ENCODE data around the gene KIF17. TPM values are rescaled to one million over a fixed set of nuclear protein-coding genes. Genes with fewer than 3 reads are reported as not detected.
A peak's percentile ranks its signal among the peaks of the same experiment; 100 is the strongest.

The KIF17 gene
- total RNA-seq, 1 experiment from 2014 or later: 5.1 TPM

DNA sequence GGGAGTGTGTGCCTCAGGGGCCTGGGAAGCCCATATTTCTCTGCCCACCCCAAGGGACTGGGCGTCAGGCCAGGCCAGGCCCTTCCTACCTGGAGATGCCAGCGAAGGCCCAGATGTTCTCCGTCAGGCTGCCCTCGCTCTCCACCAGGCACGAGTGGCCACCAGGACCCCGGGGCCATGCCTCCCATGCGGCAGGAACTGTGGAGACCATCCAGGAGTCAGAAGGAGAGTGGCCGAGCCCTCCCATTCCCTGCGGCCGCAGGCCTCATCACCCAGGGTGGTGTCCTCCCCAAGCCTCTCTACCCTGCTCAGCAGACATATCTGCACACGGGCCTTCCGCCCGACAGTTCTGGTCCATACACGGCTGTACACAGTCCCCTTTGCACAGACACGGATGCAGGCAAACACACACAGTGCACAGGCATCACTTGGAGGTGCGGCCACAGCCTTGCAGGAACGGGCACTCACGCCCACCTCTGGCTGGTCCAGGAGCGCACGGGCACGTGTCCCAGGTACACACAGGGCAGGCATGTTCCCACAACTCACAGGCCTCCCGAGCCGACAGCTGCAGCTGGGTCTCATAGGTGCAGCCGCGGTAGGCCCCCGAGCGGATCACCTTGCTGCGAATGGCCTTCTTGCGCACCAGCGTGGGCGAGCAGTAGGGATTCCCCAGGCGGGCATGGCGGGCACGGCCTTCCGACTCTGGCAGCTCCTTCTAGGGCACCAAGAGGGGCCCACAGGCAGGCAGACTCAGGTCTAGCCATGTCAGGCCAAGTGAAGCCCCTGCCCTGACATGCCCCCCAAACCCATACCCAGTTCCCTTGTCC, 5.9 kb upstream of the KIF17 start:
- H2AK5ac ChIP-seq (ENCODE audit: insufficient read length, low read length): no peak overlapping the region
- H3K27ac ChIP-seq (ENCODE audit: insufficient read length, low read depth, low read length): no peak overlapping the region
- H3K9me3 ChIP-seq (ENCODE audit: control insufficient read depth, low read depth, low read length): no peaks in the 10 kb centered on the region
- H3K9me3 Mint-ChIP-seq: no peaks in the 10 kb centered on the region; a peak in 1 of 5 replicates
- no CpG with 5 or more reads among the region's 35 CpGs for WGBS (ENCODE audit: extremely low coverage, insufficient read length, low lambda C conversion rate)
- H2BK20ac ChIP-seq (ENCODE audit: low read depth, low read length, poor library complexity, severe bottlenecking): no peak overlapping the region
- H3K4me1 ChIP-seq (ENCODE audit: insufficient read depth, low read length): peaks cover 4% of the 10 kb centered on the region; the same call in 1 of the 2 replicates
- peaks cover 17 to 22% of the 10 kb centered on the region in 2 experiments for H3K4me1 Mint-ChIP-seq
- H3K4me3 Mint-ChIP-seq: no peak overlapping the region
- no peak overlapping the region for H3K9ac ChIP-seq (ENCODE audit: extremely low read depth, insufficient read length, low read length)
- H3K14ac ChIP-seq (ENCODE audit: insufficient read depth, low read length): no peak overlapping the region; the same call in 1 of the 2 replicates
- peaks cover 3% of the 10 kb centered on the region for H3K23me2 ChIP-seq (ENCODE audit: insufficient read length, low read depth, low read length, poor library complexity, severe bottlenecking)
- H3K27ac Mint-ChIP-seq: peak overlapping the region in 1 of 3 experiments; percentile 85; a peak in 1 of 7 replicates
- no peak overlapping the region for H3K4ac ChIP-seq (ENCODE audit: low read depth, low read length)
- peak; percentile 25 for DNase-seq
- H3K36me3 Mint-ChIP-seq (ENCODE audit: insufficient read depth in 1 of 3, low read depth in 3 of 3): no peaks in the 10 kb centered on the region
- no peak overlapping the region for H2BK120ac ChIP-seq (ENCODE audit: low read depth, low read length, poor library complexity, severe bottlenecking)
- H3K56ac ChIP-seq (ENCODE audit: insufficient read length, low read depth, low read length): no peak overlapping the region
- H3T11ph ChIP-seq (ENCODE audit: low read length): no peak overlapping the region
- no peak overlapping the region for H3K23ac ChIP-seq (ENCODE audit: insufficient read length, low read depth, low read length)
- no peak overlapping the region for H3K18ac ChIP-seq (ENCODE audit: insufficient read length, low read depth, low read length)
- H4K8ac ChIP-seq (replicated peaks; ENCODE audit: insufficient read length, low read depth, low read length): no peak overlapping the region
- H2BK12ac ChIP-seq (ENCODE audit: insufficient read length, low read depth, low read length): no peak overlapping the region
- no peaks in the 10 kb centered on the region for H3K79me2 ChIP-seq (ENCODE audit: insufficient read depth, low read length)
- TF ChIP-seq, protein P1, sequence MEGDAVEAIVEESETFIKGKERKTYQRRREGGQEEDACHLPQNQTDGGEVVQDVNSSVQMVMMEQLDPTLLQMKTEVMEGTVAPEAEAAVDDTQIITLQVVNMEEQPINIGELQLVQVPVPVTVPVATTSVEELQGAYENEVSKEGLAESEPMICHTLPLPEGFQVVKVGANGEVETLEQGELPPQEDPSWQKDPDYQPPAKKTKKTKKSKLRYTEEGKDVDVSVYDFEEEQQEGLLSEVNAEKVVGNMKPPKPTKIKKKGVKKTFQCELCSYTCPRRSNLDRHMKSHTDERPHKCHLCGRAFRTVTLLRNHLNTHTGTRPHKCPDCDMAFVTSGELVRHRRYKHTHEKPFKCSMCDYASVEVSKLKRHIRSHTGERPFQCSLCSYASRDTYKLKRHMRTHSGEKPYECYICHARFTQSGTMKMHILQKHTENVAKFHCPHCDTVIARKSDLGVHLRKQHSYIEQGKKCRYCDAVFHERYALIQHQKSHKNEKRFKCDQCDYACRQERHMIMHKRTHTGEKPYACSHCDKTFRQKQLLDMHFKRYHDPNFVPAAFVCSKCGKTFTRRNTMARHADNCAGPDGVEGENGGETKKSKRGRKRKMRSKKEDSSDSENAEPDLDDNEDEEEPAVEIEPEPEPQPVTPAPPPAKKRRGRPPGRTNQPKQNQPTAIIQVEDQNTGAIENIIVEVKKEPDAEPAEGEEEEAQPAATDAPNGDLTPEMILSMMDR (conservative IDR thresholded peaks at IDR 0.05): no peak
- H2BK5ac ChIP-seq (ENCODE audit: insufficient read length, low read length): no peak overlapping the region
- H3K27me3 ChIP-seq (ENCODE audit: insufficient read depth, low read length): no peaks in the 10 kb centered on the region; the same call in 1 of the 2 replicates
- H3K79me1 ChIP-seq (ENCODE audit: insufficient read depth, low read depth, low read length, poor library complexity, severe bottlenecking): no peaks in the 10 kb centered on the region
- no peak overlapping the region for H4K5ac ChIP-seq (ENCODE audit: insufficient read length, low read depth, low read length)
- H2BK15ac ChIP-seq (ENCODE audit: low read depth, low read length): no peak overlapping the region
- H2AFZ ChIP-seq (ENCODE audit: low read length): no peak overlapping the region
- no peak overlapping the region for H4K91ac ChIP-seq (ENCODE audit: insufficient read length, low read depth, low read length)
- H3K27me3 Mint-ChIP-seq (ENCODE audit: low read depth): peaks cover 28% of the 10 kb centered on the region
- no peak overlapping the region for H3K4me2 ChIP-seq (ENCODE audit: insufficient read depth, insufficient read length, low read length)
- no peaks in the 10 kb centered on the region for H4K20me1 ChIP-seq (ENCODE audit: control insufficient read depth, insufficient read depth, insufficient read length)

Measured in H9 (cell line).